Measurements from ENCODE around the gene TBR1. TPM values are rescaled to one million over a fixed set of nuclear protein-coding genes. Genes with fewer than 3 reads are reported as not detected.

TBR1 gene
- total and polyA plus RNA-seq, 8 donors, result under 0.01 TPM; not detected in 7

DNA sequence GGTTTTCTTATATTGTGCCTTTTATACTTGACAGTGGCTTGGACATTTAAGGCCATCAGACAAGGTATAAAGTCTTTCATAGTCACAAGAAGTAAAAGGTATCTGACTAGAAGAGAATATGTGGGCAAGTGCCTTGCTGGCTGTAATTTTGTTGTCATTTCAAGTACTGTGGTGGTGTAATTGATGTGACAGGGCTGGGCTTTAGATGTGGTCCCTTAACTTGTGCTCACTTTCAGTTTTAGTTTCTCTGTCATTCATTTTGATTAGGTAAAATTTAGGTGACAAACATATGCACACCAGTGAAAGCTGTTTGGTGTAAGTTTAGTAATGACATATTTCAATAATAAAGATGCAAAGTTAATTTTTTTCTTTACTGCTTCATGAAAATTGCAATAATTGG is 31.2 kb upstream of the TBR1 start:
- Histone ChIP-seq H3K27me3 (no peaks in the 10 kb centered on the region), H3K4me1 (no peaks in the 10 kb centered on the region), H3K27ac (no peak overlapping the region), H3K36me3 (no peaks in the 10 kb centered on the region), H3K4me3 (no peak overlapping the region), H3K9me3 (no peaks in the 10 kb centered on the region)
- no peak for TF ChIP-seq CTCF (IDR thresholded peaks at IDR 0.05)
- ATAC-seq, result no peak
- no peak for FAIRE-seq
- no peak for DNase-seq
- intact Hi-C loops (cut with DNase I), result no loop called here

GRCh38 chr2:161386228-161386824 is 29.8 kb upstream of the TBR1 start:
- intact Hi-C loops (cut with DNase I), result no loop called here
- ATAC-seq (no peak), FAIRE-seq (no peak), DNase-seq (no peak)
- no peak for TF ChIP-seq CTCF (IDR thresholded peaks at IDR 0.05)
- no peak overlapping the region for H3K4me3 ChIP-seq
- H3K4me1 ChIP-seq, result no peaks in the 10 kb centered on the region
- no peaks in the 10 kb centered on the region for H3K36me3 ChIP-seq
- no peaks in the 10 kb centered on the region for H3K27me3 ChIP-seq
- 93 to 94% methylated on average over 2 of the region's 2 CpGs for WGBS, 2 donors
- H3K9me3 ChIP-seq, result no peaks in the 10 kb centered on the region
- no peak overlapping the region for H3K27ac ChIP-seq

DNA sequence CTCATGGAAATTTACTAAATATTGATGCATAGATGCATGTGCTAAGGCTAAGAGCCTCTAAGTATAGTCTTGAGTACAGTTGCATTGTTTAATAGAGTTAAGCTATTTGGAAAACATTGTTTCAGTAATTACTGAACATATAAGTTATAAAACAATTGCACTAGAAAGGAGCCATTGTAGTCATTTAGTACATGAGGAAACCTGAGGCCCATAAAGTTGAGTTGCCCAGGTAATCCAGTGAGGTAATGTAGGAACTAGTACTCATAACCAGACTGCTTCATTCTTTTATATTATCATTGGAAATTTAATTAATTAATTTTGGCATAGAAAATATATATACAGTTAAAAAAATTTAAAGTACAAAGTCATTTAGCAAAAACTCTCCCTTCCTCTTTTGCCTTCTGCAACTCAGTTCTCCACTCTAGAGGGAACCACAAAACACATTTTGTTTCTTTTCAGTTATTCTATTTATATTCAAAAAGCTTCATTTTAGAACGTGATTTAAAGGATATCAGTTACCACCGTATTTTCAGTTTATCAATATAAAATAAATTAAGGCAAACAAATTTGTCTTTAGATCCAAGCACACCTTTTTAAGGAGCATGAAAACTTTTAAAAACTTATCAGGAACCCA is 27.8 kb upstream of the TBR1 start:
- ATAC-seq (no peak), DNase-seq (no peak), FAIRE-seq (peak; percentile 49)
- 86 to 88% methylated on average over 2 of the region's 2 CpGs for WGBS, 2 donors
- H3K4me3 ChIP-seq, result no peak overlapping the region
- H3K36me3 ChIP-seq, result no peaks in the 10 kb centered on the region
- no peaks in the 10 kb centered on the region for H3K9me3 ChIP-seq
- H3K27ac ChIP-seq, result no peak overlapping the region
- intact Hi-C loops (cut with DNase I), result no loop called here
- no peaks in the 10 kb centered on the region for H3K4me1 ChIP-seq
- no peak for TF ChIP-seq CTCF (IDR thresholded peaks at IDR 0.05)
- H3K27me3 ChIP-seq, result no peaks in the 10 kb centered on the region

DNA sequence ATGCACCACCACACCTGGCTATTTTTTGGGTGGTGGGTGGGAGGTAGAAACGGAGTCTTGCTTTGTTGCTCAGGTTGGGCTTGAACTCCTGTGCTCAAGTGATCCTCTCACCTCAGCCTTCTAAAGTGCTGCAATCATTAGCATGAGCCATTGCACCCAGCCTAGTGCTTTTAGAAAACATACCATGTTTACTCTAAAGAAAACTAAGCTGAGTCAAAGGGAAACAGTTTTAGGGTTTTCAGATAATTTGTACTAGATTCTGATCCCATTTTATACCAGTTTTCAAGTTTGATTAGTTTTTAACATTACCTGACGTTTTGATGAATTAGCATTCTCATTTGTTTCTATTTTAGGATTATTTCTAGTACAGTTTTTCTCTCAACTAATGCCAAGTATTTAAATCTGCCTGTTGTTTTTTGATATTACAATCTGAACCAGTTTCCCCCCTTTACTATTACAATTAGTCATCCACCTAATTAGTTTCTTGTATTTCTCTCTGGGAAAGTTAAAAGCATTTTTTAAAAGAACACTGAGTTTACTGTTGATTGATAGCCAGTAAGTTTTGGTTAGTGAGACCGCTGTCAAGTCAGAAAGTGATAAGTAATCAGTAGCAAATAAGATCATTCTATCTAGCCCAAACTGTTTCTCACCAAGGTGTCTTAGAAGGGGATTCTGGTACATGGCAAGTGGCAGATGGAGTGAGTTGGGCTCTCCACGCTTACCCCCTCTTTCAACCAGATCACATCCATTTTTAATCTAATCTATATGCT is 24.2 kb upstream of the TBR1 start:
- Histone ChIP-seq H3K36me3 (peaks cover 0 to 18% (median 5%) of the 10 kb centered on the region in 3 donors), H3K4me1 (no peaks in the 10 kb centered on the region), H3K27me3 (no peaks in the 10 kb centered on the region), H3K9me3 (no peaks in the 10 kb centered on the region), H3K27ac (no peak overlapping the region), H3K4me3 (no peak overlapping the region)
- 93% methylated on average over 4 of the region's 4 CpGs for WGBS, 2 donors
- no peak for DNase-seq
- intact Hi-C loops (cut with DNase I), result no loop called here
- TF ChIP-seq CTCF (IDR thresholded peaks at IDR 0.05), result no peak
- FAIRE-seq, result no peak
- no peak for ATAC-seq

- H3K4me1 ChIP-seq, result no peaks in the 10 kb centered on the region
- DNase-seq (no peak), ATAC-seq (no peak), FAIRE-seq (no peak)
- 97 to 100% methylated on average over 2 of the region's 2 CpGs for WGBS, 2 donors
- intact Hi-C loops (cut with DNase I), result no loop called here
- H3K27ac ChIP-seq, result no peak overlapping the region
- TF ChIP-seq CTCF (IDR thresholded peaks at IDR 0.05), result no peak
- no peaks in the 10 kb centered on the region for H3K27me3 ChIP-seq
- no peak overlapping the region for H3K4me3 ChIP-seq
- no peaks in the 10 kb centered on the region for H3K9me3 ChIP-seq
- H3K36me3 ChIP-seq, result peaks cover 0 to 16% (median 5%) of the 10 kb centered on the region in 3 donors
These were observed 16.0 kb upstream of the TBR1 start for GRCh38 chr2:161400076-161400475.

Data from pancreas (tissue), 10 donors.